Natural killer cell (primary cell): ENCODE results near the gene SERPINA12. TPM values are rescaled to one million over a fixed set of nuclear protein-coding genes. Genes with fewer than 3 reads are reported as not detected.

Experiments
- ATAC-seq, 3 donors: fragments of 150-1000 bp in 2 of 3; fragments of 200-7000 bp in 1 of 3; cut with Tn5 transposase; 1 replicate in 1 of 3; 2 replicates in 2 of 3; pipeline ENCODE4 v1.10.0; 2021; ENCODE audit warnings: mild to moderate bottlenecking in 2 of 3, moderate library complexity in 2 of 3
- DNase-seq, 2 donors: peaks; one replicate each; pipeline versions ENCODE4 v3.0.0 to v3.0.0-alpha.2; 2013 to 2021; ENCODE audit warnings: mixed read lengths in 1 of 2
- H3K27ac ChIP-seq: one replicate; pipeline ENCODE4 v1.5.1; 2013; ENCODE audit warnings: mild to moderate bottlenecking, low read length
- H3K27me3 ChIP-seq: one replicate; pipeline ENCODE4 v1.6.1; 2013; ENCODE audit warnings: low read length; ENCODE audit not compliant: control insufficient read depth, insufficient read depth
- H3K36me3 ChIP-seq: one replicate; pipeline ENCODE4 v1.6.1; 2013; ENCODE audit warnings: low read length; ENCODE audit not compliant: control insufficient read depth, insufficient read depth
- H3K4me1 ChIP-seq: one replicate; pipeline ENCODE4 v1.6.1; 2013; ENCODE audit warnings: low read length; ENCODE audit not compliant: control insufficient read depth, insufficient read depth
- H3K4me3 ChIP-seq: one replicate; pipeline ENCODE4 v1.5.1; 2013; ENCODE audit warnings: low read length
- H3K9me3 ChIP-seq: one replicate; pipeline ENCODE4 v1.6.1; 2013; ENCODE audit warnings: low read length; ENCODE audit not compliant: control insufficient read depth, insufficient read depth
- H3K27ac Mint-ChIP-seq, 2 donors: one replicate each; pipeline ENCODE4 v1.8.0; 2022; ENCODE audit warnings: mild to moderate bottlenecking in 2 of 2, mixed read lengths in 2 of 2, moderate library complexity in 1 of 2
- H3K27me3 Mint-ChIP-seq, 2 donors: one replicate each; pipeline ENCODE4 v1.8.0; 2022; ENCODE audit warnings: low read depth in 2 of 2, mixed read lengths in 2 of 2
- H3K36me3 Mint-ChIP-seq: one replicate; pipeline ENCODE4 v1.8.0; 2022; ENCODE audit warnings: mixed read lengths
- H3K4me1 Mint-ChIP-seq, 2 donors: one replicate each; pipeline ENCODE4 v1.8.0; 2022; ENCODE audit warnings: mixed read lengths in 2 of 2
- H3K4me3 Mint-ChIP-seq: one replicate; pipeline ENCODE4 v1.8.0; 2022; ENCODE audit warnings: mild to moderate bottlenecking, moderate library complexity, mixed read lengths
- H3K9me3 Mint-ChIP-seq, 2 donors: one replicate each; pipeline ENCODE4 v1.8.0; 2022; ENCODE audit warnings: mixed read lengths in 2 of 2
- CTCF ChIP-seq: fragments of 200-600 bp; IDR thresholded peaks from one replicate; pipeline ENCODE4 v1.8.0; 2022; ENCODE audit warnings: antibody characterized with exemption
- WGBS: methylation state at CpG from one replicate; pipeline ENCODE4 v1.1.7; 2013; ENCODE audit warnings: missing lambda C conversion rate; ENCODE audit not compliant: insufficient coverage; 5-methylcytosine and 5-hydroxymethylcytosine counted together
- intact Hi-C: fragments of 100-400 bp; cut with micrococcal nuclease; formaldehyde crosslinking; loops from one replicate; pipeline ENCODE4 v1.14.2; 2022
- total RNA-seq, 4 donors: library from RNA; stranded (reverse); fragments of 120-200 nt in 1 of 4; gene quantifications; one replicate each; pipeline versions ENCODE4 v1.2.3 to v1.2.4, GENCODE V29; 2013 to 2022

SERPINA12 gene
- total RNA-seq, 3 donors from 2014 or later (not counting 1 experiment from before 2014, with no cell fraction given), result not detected

- Histone ChIP-seq H3K27ac (no peak overlapping the region), H3K27me3 (no peaks in the 10 kb centered on the region), H3K9me3 (peaks cover 6% of the 10 kb centered on the region), H3K4me1 (no peaks in the 10 kb centered on the region), H3K4me3 (no peak overlapping the region), H3K36me3 (no peaks in the 10 kb centered on the region)
- ATAC-seq (no peak), DNase-seq (no peak)
- H3K36me3 Mint-ChIP-seq, result no peaks in the 10 kb centered on the region
- no peak overlapping the region for H3K27ac Mint-ChIP-seq
- intact Hi-C loops, result no loop called here
- H3K4me3 Mint-ChIP-seq, result no peak overlapping the region
- no peaks in the 10 kb centered on the region for H3K4me1 Mint-ChIP-seq
- H3K27me3 Mint-ChIP-seq, result peaks cover 3 to 6% of the 10 kb centered on the region in 2 donors
- TF ChIP-seq CTCF, result no peak
- peaks cover 2 to 5% of the 10 kb centered on the region in 2 donors for H3K9me3 Mint-ChIP-seq
These were observed 30.8 kb downstream of the SERPINA12 start for GRCh38 chr14:94478420-94478819.

GRCh38 chr14:94476023-94476422 is 33.2 kb downstream of the SERPINA12 start, which contains the start of gene SERPINA9:
SERPINA9 (minus strand) TSS chr14:94476197; CDS start chr14:94469840, 6,357 bp downstream.
- Histone ChIP-seq H3K9me3 (peaks cover 6% of the 10 kb centered on the region), H3K27me3 (no peaks in the 10 kb centered on the region), H3K27ac (no peak within 1 kb of the TSS), H3K36me3 (no peaks in the 10 kb centered on the region), H3K4me3 (no peak within 1 kb of the TSS), H3K4me1 (no peaks in the 10 kb centered on the region)
- DNase-seq (no peak), ATAC-seq (no peak)
- Mint-ChIP-seq H3K36me3 (no peaks in the 10 kb centered on the region), H3K27ac (no peak within 1 kb of the TSS), H3K4me3 (no peak within 1 kb of the TSS), H3K9me3 (peaks cover 2 to 5% of the 10 kb centered on the region in 2 donors), H3K27me3 (peaks cover 5 to 10% of the 10 kb centered on the region in 2 donors), H3K4me1 (no peaks in the 10 kb centered on the region)
- 79% methylated on average over 2 of the region's 2 CpGs for WGBS
- TF ChIP-seq CTCF, result no peak
- intact Hi-C loops, result no loop called here

GRCh38 chr14:94474581-94475031 is 34.7 kb downstream of the SERPINA12 start:
- Histone ChIP-seq H3K27me3 (no peaks in the 10 kb centered on the region), H3K36me3 (no peaks in the 10 kb centered on the region), H3K4me3 (no peak overlapping the region), H3K27ac (no peak overlapping the region), H3K9me3 (peaks cover 6% of the 10 kb centered on the region), H3K4me1 (no peaks in the 10 kb centered on the region)
- WGBS, result 81% methylated on average over 7 of the region's 7 CpGs
- no peak for TF ChIP-seq CTCF
- Mint-ChIP-seq H3K27ac (no peak overlapping the region), H3K9me3 (peaks cover 2 to 5% of the 10 kb centered on the region in 2 donors), H3K36me3 (no peaks in the 10 kb centered on the region), H3K4me3 (no peak overlapping the region), H3K27me3 (peaks cover 5 to 10% of the 10 kb centered on the region in 2 donors), H3K4me1 (no peaks in the 10 kb centered on the region)
- ATAC-seq (no peak), DNase-seq (no peak)
- intact Hi-C loops, result no loop called here
